HG03354 (cell line): ENCODE measurements around the gene SGTA.
A peak's percentile ranks its signal among the peaks of the same experiment; 100 is the strongest.

Experiments used
- ATAC-seq: cut with Tn5 transposase; IDR thresholded peaks from one replicate; pipeline ENCODE4 v1.9.1; 2021; ENCODE audit warnings: mild to moderate bottlenecking; ENCODE audit not compliant: unreplicated experiment, poor library complexity, severe bottlenecking

The SGTA gene

GRCh38 chr19:2758601-2759313, 24.3 kb downstream of the SGTA start:
- ATAC-seq = no peak

- ATAC-seq = no peak
Measured at GRCh38 chr19:2756921-2757881, 25.9 kb downstream of the SGTA start.

GRCh38 chr19:2756477-2756876, 26.6 kb downstream of the SGTA start:
- no peak for ATAC-seq

- no peak for ATAC-seq
Measured at GRCh38 chr19:2755811-2756210, 27.3 kb downstream of the SGTA start.

GRCh38 chr19:2755448-2755705, 27.7 kb downstream of the SGTA start:
- ATAC-seq = no peak

GRCh38 chr19:2754659-2755447, 28.2 kb downstream of the SGTA start:
- ATAC-seq = no peak

- ATAC-seq = no peak
Measured at GRCh38 chr19:2751438-2751830, 31.6 kb downstream of the SGTA start.

- no peak for ATAC-seq
Measured at GRCh38 chr19:2750808-2751437, 32.1 kb downstream of the SGTA start.

- no peak for ATAC-seq
Measured at GRCh38 chr19:2747349-2747748, 35.7 kb downstream of the SGTA start.

GRCh38 chr19:2744113-2744512, 39.0 kb downstream of the SGTA start:
- ATAC-seq = no peak

- no peak for ATAC-seq
Measured at GRCh38 chr19:2743099-2743498, 40.0 kb downstream of the SGTA start.

GRCh38 chr19:2740314-2740656, 42.8 kb downstream of the SGTA start:
- ATAC-seq = no peak

GRCh38 chr19:2739602-2740313, 43.3 kb downstream of the SGTA start, which contains the start of gene SLC39A3:
SLC39A3 (minus strand) TSS chr19:2740017; CDS start chr19:2737257, 2,760 bp downstream.
- peak; percentile 92 for ATAC-seq

GRCh38 chr19:2736550-2737190, 46.4 kb downstream of the SGTA start:
- no peak for ATAC-seq

- ATAC-seq = no peak
Measured at GRCh38 chr19:2735374-2735773, 47.7 kb downstream of the SGTA start.

- ATAC-seq = no peak
Measured at GRCh38 chr19:2734589-2735288, 48.3 kb downstream of the SGTA start.

GRCh38 chr19:2733930-2734588, 49.0 kb downstream of the SGTA start:
- ATAC-seq = no peak

- no peak for ATAC-seq
Measured at GRCh38 chr19:2732883-2733282, 50.2 kb downstream of the SGTA start.
